Measurements from ENCODE around the gene PHRF1. TPM values are rescaled to one million over a fixed set of nuclear protein-coding genes. Genes with fewer than 3 reads are reported as not detected.
A peak's percentile ranks its signal among the peaks of the same experiment; 100 is the strongest.

Gene PHRF1
- total RNA-seq, 1 donor = 29.4 TPM

GRCh38 chr11:575313-575995 is 816 bp upstream of the PHRF1 start:
- no peak for TF ChIP-seq CTCF (IDR thresholded peaks at IDR 0.05; ENCODE audit: insufficient read depth, low read depth, low read length)
- peak overlapping the region; percentile 68 for H3K4me3 ChIP-seq (ENCODE audit: low read depth, low read length)
- DNase-seq (ENCODE audit: low read depth) = no peak

DNA sequence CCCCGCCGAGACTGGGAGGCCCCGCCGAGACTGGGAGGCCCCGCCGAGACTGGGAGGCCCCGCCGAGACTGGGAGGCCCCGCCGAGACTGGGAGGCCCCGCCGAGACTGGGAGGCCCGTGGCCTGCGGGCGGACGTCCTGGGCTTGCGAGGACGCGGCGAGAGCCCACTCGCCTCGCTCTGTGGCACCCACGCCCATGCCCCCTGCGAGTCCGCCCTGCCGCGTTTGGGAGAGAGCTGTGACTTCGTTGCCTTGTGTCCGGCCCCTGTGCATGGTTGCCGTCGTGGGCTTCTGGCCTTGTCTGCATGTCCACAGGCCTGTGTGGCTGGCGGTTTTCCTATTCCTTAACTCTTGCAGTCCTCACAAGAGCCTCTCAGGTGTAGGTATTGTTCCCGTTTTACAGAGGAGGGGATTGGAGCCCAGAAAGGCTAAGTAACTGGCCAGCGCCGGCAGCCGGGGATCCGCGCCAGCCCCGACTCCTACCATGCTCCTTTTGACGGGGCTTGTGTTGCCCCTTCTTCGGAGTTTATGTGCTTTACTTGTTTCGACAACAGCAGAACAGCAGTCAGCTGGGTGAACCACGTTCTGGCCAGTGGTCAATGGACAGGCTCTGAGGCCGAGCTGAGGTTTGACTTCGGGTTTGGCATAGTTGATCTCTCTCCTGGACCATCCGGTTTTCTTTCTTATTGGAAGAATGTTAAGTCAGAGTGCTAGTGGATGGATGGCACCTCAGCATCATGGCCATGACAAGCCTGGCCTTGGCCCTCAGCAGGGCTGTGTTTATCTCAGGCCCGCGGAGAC is 741 bp downstream of the PHRF1 start:
- DNase-seq (ENCODE audit: low read depth) = peak; percentile 14
- H3K4me3 ChIP-seq (ENCODE audit: low read depth, low read length) = peak overlapping the region; percentile 75
- TF ChIP-seq CTCF (IDR thresholded peaks at IDR 0.05; ENCODE audit: insufficient read depth, low read depth, low read length) = no peak

- peak overlapping the region; percentile 75 for H3K4me3 ChIP-seq (ENCODE audit: low read depth, low read length)
- no peak for DNase-seq (ENCODE audit: low read depth)
- TF ChIP-seq CTCF (IDR thresholded peaks at IDR 0.05; ENCODE audit: insufficient read depth, low read depth, low read length) = no peak
Measured at GRCh38 chr11:577611-577894, 1.3 kb downstream of the PHRF1 start.

DNA sequence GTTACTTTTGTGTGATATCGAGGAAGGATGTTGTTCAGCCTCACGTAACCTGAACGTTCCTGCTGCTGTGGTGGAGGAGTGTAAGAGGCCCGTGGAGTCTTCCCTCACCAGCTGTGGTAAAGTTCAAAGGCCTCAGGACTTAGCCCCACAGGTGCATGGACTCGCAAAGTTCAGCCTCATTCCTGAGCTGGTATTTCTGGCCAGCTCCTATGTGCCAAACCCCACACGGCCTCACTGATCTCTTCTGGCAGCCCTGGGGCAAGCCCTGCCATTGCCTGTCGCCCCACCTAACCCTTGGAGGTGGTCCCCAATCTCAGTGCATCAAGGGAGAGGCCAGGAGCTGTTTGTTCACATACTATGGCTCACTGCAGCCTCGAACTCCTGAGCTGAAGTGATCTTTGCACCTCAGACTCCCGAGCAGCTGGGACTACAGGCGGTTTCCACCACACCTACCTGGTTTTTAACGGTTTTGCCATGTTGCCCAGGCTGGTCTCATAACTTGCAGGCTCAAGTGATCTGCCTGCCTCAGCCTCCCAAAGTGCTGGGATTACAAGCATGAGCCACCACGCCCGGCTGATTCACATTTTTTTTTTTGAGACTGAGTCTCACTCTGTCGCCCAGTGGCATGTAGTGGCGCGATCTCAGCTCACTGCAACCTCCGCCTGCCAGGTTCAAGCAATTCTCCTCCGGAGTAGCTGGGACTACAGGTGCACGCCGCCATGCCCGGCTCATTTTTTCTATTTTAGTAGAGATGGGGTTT is 2.2 kb downstream of the PHRF1 start:
- peak overlapping the region; percentile 75 for H3K4me3 ChIP-seq (ENCODE audit: low read depth, low read length)
- no peak for DNase-seq (ENCODE audit: low read depth)

DNA sequence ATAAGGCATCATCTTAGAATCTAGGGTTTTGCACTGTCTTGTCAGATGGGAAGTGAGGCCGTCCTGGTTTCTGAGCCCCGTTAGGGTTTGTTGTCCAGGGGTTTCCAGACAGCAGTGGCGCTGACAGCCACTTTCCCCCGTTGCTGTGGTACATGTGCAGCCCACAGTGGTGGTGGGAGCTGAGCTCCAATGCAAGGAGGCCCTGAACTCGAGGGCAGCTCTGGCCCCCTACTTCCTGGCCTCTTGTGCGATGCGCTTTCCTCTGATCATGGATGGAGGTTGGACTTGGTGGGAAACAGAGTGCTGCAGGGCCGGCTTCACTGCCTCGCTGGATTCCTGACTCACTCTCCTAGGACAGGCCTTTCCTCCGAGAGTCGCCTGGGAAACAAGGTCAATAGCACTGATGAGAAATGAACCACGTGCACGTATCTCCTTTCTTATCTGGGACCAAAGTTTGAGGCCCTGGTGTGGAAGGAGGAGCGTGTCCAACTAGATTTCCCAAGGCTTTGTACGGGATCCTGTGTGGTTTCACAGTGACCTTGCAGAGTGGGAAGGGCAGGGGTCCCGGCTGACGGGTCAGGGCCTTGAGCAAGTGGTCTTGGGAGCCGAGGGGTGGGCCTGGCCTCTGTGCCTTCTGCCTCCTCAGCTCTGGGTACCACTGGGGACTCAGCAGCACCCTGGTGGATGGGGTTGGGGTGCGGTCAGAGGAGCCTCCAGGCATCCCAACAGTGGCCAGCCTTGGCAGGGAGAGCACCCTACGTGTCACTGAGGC is 3.7 kb downstream of the PHRF1 start:
- H3K4me3 ChIP-seq (ENCODE audit: low read depth, low read length) = no peak overlapping the region
- DNase-seq (ENCODE audit: low read depth) = peak; percentile 23
- no peak for TF ChIP-seq CTCF (IDR thresholded peaks at IDR 0.05; ENCODE audit: insufficient read depth, low read depth, low read length)

More for the DNA sequence above, 2.2 kb downstream of the PHRF1 start:
- TF ChIP-seq CTCF (IDR thresholded peaks at IDR 0.05; ENCODE audit: insufficient read depth, low read depth, low read length) = no peak

DNA sequence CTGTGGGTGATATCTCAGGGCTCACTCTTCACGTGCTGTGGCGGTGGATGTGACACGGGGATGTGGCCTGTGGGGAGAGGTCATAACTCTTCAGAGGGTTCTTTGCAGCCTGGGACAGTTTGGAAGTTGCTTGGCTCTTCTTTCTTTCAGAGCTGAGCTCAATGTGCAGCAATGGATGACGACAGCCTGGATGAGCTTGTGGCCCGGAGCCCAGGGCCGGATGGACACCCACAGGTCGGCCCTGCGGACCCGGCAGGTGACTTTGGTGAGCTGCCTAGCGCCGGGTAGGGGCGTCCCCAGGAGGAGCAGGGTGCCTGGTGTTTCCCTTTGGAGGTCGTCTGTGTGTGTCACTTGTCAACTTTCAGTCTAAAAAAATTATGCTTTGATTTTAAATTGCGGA is 5.1 kb downstream of the PHRF1 start:
- no peak for DNase-seq (ENCODE audit: low read depth)
- no peak for TF ChIP-seq CTCF (IDR thresholded peaks at IDR 0.05; ENCODE audit: insufficient read depth, low read depth, low read length)
- no peak overlapping the region for H3K4me3 ChIP-seq (ENCODE audit: low read depth, low read length)

Measured in fibroblast of villous mesenchyme (primary cell).